Stimulated activated CD4-positive, alpha-beta T cell treated with anti-CD3 and anti-CD28 coated beads, Interleukin-2, amount 100 ng/mL, for 24 hours (primary cell): ENCODE data around the gene FGF6.
"Not testable (repeated sequence)": the region's sequence is repeated elsewhere in the genome, so short reads cannot be mapped to it uniquely, and the experiment has no call there.

Experiments
- DNase-seq, 2 donors: peaks; one replicate each; pipeline ENCODE4 v3.0.0-alpha.2; 2020

The FGF6 gene

GRCh38 chr12:4417455-4417854 is 28.2 kb downstream of the FGF6 start:
- DNase-seq = no peak

- DNase-seq = no peak
Measured at GRCh38 chr12:4416276-4416675, 29.3 kb downstream of the FGF6 start.

GRCh38 chr12:4412465-4412864 is 33.1 kb downstream of the FGF6 start:
- DNase-seq = no peak

GRCh38 chr12:4412056-4412455 is 33.6 kb downstream of the FGF6 start:
- no peak for DNase-seq

- no peak for DNase-seq
Measured at GRCh38 chr12:4407136-4407535, 38.5 kb downstream of the FGF6 start.

- not testable (repeated sequence) for DNase-seq
Measured at GRCh38 chr12:4404877-4405637, 40.6 kb downstream of the FGF6 start.

GRCh38 chr12:4402996-4403395 is 42.6 kb downstream of the FGF6 start:
- DNase-seq = no peak

GRCh38 chr12:4401117-4401516 is 44.5 kb downstream of the FGF6 start:
- no peak for DNase-seq

- no peak for DNase-seq
Measured at GRCh38 chr12:4395818-4396217, 49.8 kb downstream of the FGF6 start.

- DNase-seq = no peak
Measured at GRCh38 chr12:4393211-4393610, 52.4 kb downstream of the FGF6 start.

- no peak for DNase-seq
Measured at GRCh38 chr12:4392223-4392742, 53.3 kb downstream of the FGF6 start.

GRCh38 chr12:4388662-4389061 is 57.0 kb downstream of the FGF6 start:
- DNase-seq = no peak

- no peak for DNase-seq
Measured at GRCh38 chr12:4388032-4388431, 57.6 kb downstream of the FGF6 start.

- DNase-seq = no peak
Measured at GRCh38 chr12:4387607-4388006, 58.0 kb downstream of the FGF6 start.

- DNase-seq = no peak
Measured at GRCh38 chr12:4386801-4387200, 58.8 kb downstream of the FGF6 start.
